Measurements from ENCODE around the gene TRIM64C.
"Not testable (repeated sequence)": the region's sequence is repeated elsewhere in the genome, so short reads cannot be mapped to it uniquely, and the experiment has no call there.

The TRIM64C gene, protein sequence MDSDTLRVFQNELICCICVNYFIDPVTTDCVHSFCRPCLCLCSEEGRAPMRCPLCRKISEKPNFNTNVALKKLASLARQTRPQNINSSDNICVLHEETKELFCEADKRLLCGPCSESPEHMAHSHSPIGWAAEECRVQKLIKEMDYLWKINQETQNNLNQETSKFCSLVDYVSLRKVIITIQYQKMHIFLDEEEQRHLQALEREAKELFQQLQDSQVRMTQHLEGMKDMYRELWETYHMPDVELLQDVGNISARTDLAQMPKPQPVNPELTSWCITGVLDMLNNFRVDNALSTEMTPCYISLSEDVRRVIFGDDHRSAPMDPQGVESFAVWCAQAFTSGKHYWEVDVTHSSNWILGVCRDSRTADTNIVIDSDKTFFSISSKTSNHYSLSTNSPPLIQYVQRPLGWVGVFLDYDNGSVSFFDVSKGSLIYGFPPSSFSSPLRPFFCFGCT

DNA sequence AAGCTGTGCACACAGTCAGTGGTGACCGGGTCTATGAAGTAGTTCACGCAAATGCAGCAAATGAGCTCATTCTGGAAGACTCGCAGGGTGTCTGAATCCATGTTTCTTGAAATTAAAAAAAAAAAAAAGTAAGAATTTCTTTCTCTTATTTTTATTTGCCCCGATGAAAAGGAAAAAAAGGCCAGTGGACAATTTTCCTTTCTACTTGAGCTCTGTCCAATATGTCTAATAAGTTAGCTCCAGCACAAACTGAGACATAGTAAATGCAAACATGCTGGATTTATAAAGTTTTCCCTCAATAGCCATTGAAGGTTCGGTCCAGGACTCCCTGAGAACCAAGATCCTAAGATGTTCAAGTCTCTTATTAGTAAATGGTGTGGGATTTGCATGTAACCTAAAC, at the start of gene TRIM64C:
TSS of gene TRIM64C (minus strand) at position 101 of the 400 bp plus-strand sequence. CDS start at position 101, 0 bp downstream.
- DNase-seq (ENCODE audit: low read depth in 2 of 2) = not testable (repeated sequence)

DNA sequence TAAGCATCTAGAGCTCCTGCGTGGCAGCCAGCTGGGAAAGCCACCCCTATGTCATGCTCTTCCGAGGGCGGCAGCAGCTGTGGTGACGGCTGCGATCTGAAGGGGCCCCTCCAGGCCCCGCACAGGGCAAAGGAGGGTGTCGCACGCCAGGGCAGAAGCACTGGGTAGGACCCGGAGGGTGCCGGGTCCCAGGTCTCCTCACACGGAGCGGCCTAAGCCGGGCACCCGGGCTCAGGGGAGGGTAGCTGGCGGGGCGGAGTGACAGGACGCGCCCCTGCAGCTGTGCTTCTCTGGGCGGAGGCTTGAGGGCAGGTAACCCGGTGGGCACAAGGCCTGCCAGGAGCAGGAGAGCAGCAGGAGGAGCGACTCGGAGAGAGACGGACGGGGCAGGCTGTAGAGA, 43.4 kb upstream of the TRIM64C start:
- DNase-seq (ENCODE audit: low read depth in 2 of 2) = not testable (repeated sequence)

DNA sequence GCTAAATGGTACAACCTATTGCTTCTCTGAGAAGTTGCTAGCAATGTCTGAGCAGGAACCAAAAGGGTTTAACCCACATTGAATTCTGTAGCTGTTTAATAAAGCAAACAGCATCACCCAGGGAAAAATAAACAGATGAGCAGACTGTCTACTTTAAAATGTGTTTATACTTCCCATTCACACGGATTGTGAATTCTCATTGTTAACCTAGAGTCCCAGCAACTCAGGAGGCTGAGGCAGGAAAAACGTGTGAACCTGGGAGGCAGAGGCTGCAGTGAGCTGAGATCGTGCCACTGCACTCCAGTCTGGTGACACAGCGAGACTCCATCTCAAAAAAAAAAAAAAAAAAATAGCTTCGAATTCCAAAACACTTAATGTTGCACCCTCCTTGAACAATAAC, 11.0 kb upstream of the TRIM64C start:
- DNase-seq (ENCODE audit: low read depth in 2 of 2) = not testable (repeated sequence)

DNA sequence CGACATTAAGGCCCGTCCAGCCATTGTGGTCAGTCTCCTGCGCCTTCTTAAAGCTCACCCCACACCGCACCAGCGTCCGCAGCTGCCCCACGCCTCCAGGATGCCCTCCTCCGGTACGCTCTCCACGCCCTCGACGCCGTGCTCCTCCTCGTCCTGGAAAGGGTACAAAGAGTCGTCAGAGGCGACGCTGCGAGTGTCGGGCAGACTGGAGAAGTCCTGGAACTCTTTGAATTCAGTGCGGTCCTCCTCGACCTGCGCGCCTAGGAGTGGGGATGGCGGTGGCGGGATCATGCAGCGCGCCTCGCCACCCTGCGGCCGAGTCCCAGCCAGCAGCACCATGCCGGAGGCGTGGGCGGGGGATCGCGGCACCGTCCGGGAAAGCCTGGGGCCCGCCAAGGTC, 9.1 kb downstream of the TRIM64C start:
- DNase-seq (ENCODE audit: low read depth in 2 of 2) = not testable (repeated sequence)

DNA sequence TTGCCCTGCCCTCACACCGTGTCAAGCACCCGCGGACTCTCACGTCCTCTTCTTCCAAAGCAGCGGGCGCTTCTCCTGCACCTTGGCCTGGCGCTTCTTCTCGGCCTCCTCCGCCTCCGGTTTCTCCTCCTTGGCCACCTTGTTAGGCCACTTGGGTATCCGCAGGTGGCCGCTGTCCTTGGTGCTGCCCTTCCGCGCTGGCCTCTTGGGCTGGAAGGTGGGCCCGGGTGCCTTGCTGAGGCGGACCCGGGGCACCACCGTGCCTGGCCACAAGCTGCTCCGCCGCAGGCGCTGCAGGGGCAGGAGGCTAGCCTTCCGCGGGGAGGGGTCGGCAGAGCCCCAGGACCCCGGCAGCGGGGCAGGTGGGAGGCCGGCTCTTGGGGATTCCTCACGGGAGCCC, 10.7 kb downstream of the TRIM64C start:
- not testable (repeated sequence) for DNase-seq (ENCODE audit: low read depth in 2 of 2)

DNA sequence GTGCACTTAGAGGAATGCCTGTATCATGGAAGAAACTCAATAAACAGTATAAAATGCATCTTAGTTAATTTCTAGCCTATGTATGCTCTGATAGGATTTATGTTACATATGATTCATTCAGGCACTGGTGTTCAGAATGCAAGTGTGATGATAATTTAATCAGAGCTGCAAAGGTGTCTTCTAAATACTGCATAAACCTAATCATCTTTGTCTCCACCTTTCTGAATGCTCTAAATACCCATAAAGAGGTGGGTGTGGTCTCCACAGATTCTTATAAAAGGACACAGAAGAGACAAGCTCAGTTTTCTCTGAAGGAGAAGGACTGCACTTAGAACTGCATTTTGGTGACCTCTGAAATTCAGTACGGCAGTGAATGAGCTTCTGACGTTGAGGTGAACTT, 30.4 kb downstream of the TRIM64C start, which contains the start of gene TRIM49B:
TSS of gene TRIM49B (plus strand) at position 301 of the 400 bp plus-strand sequence. CDS start 2,777 bp downstream, outside the sequence.
- not testable (repeated sequence) for DNase-seq (ENCODE audit: low read depth in 2 of 2)
